Measurements from ENCODE around the gene CNOT4. TPM values are rescaled to one million over a fixed set of nuclear protein-coding genes. Genes with fewer than 3 reads are reported as not detected.
"Not testable (repeated sequence)": the region's sequence is repeated elsewhere in the genome, so short reads cannot be mapped to it uniquely, and the experiment has no call there.

CNOT4 gene
- total RNA-seq, 1 donor from 2014 or later = 26.3 TPM

- intact Hi-C loops (cut with micrococcal nuclease) = no loop called here
- Mint-ChIP-seq H3K4me3 (no peak overlapping the region), H3K27me3 (no peaks in the 10 kb centered on the region), H3K36me3 (ENCODE audit: low read depth) (no peaks in the 10 kb centered on the region), H3K4me1 (no peaks in the 10 kb centered on the region), H3K27ac (no peak overlapping the region), H3K9me3 (peaks cover 5% of the 10 kb centered on the region)
- no peak for DNase-seq
Observed at GRCh38 chr7:135322571-135323340, 187.1 kb downstream of the CNOT4 start.

- H3K4me1 Mint-ChIP-seq = no peaks in the 10 kb centered on the region
Observed at GRCh38 chr7:135321556-135321955, 188.3 kb downstream of the CNOT4 start.

GRCh38 chr7:135320953-135321352 is 188.9 kb downstream of the CNOT4 start:
- H3K4me3 Mint-ChIP-seq; intact Hi-C loops (cut with micrococcal nuclease); H3K27me3 Mint-ChIP-seq; H3K4me1 Mint-ChIP-seq; H3K27ac Mint-ChIP-seq; H3K9me3 Mint-ChIP-seq; H3K36me3 Mint-ChIP-seq (ENCODE audit: low read depth); DNase-seq: not testable (repeated sequence)

More at GRCh38 chr7:135321556-135321955, 188.3 kb downstream of the CNOT4 start:
- H3K4me3 Mint-ChIP-seq = no peak overlapping the region
- intact Hi-C loops (cut with micrococcal nuclease) = no loop called here
- H3K36me3 Mint-ChIP-seq (ENCODE audit: low read depth) = no peaks in the 10 kb centered on the region
- H3K27ac Mint-ChIP-seq = no peak overlapping the region
- peaks cover 5% of the 10 kb centered on the region for H3K9me3 Mint-ChIP-seq
- no peak for DNase-seq
- no peaks in the 10 kb centered on the region for H3K27me3 Mint-ChIP-seq

- Mint-ChIP-seq H3K27me3 (no peaks in the 10 kb centered on the region), H3K9me3 (peaks cover 5% of the 10 kb centered on the region), H3K4me1 (no peaks in the 10 kb centered on the region), H3K36me3 (ENCODE audit: low read depth) (no peaks in the 10 kb centered on the region), H3K27ac (no peak overlapping the region), H3K4me3 (no peak overlapping the region)
- intact Hi-C loops (cut with micrococcal nuclease) = no loop called here
- DNase-seq = no peak
Observed at GRCh38 chr7:135320268-135320667, 189.6 kb downstream of the CNOT4 start.

- no peak for DNase-seq
Observed at GRCh38 chr7:135317676-135318325, 192.1 kb downstream of the CNOT4 start.

GRCh38 chr7:135316648-135317313 is 193.1 kb downstream of the CNOT4 start:
- Mint-ChIP-seq H3K27me3 (no peaks in the 10 kb centered on the region), H3K27ac (no peak overlapping the region), H3K9me3 (no peaks in the 10 kb centered on the region), H3K4me3 (no peak overlapping the region), H3K36me3 (ENCODE audit: low read depth) (no peaks in the 10 kb centered on the region), H3K4me1 (no peaks in the 10 kb centered on the region)
- intact Hi-C loops (cut with micrococcal nuclease) = no loop called here
- no peak for DNase-seq

More at GRCh38 chr7:135317676-135318325, 192.1 kb downstream of the CNOT4 start:
- no peak overlapping the region for H3K4me3 Mint-ChIP-seq
- no peaks in the 10 kb centered on the region for H3K4me1 Mint-ChIP-seq
- no peaks in the 10 kb centered on the region for H3K27me3 Mint-ChIP-seq
- no peaks in the 10 kb centered on the region for H3K9me3 Mint-ChIP-seq
- intact Hi-C loops (cut with micrococcal nuclease) = no loop called here
- H3K36me3 Mint-ChIP-seq (ENCODE audit: low read depth) = no peaks in the 10 kb centered on the region
- H3K27ac Mint-ChIP-seq = no peak overlapping the region

- Mint-ChIP-seq H3K4me3 (no peak overlapping the region), H3K27ac (no peak overlapping the region), H3K36me3 (ENCODE audit: low read depth) (no peaks in the 10 kb centered on the region), H3K9me3 (no peaks in the 10 kb centered on the region), H3K27me3 (no peaks in the 10 kb centered on the region), H3K4me1 (no peaks in the 10 kb centered on the region)
- no peak for DNase-seq
- intact Hi-C loops (cut with micrococcal nuclease) = no loop called here
Observed at GRCh38 chr7:135313971-135314370, 195.9 kb downstream of the CNOT4 start.

Other genes starting within 250 kb of the CNOT4 start
- gene NUP205, start 47.8 kb upstream of the CNOT4 start, total RNA-seq = 129 and 130 TPM in 2 replicates
- 23.5 and 25.8 TPM in 2 replicates for gene STMP1, start 152.4 kb upstream of the CNOT4 start, total RNA-seq
- not detected in 2 replicates for gene SLC13A4, start 218.1 kb upstream of the CNOT4 start, total RNA-seq
- gene FAM180A, start 238.7 kb upstream of the CNOT4 start, total RNA-seq = not detected in 2 replicates

Data from activated CD4-positive, alpha-beta T cell treated with anti-CD3 and anti-CD28 coated beads, Interleukin-2, amount 10 ng/mL, durations not matched to agents 24 days and 14 days (primary cell).